ENCODE results near the gene RFPL3. TPM values are rescaled to one million over a fixed set of nuclear protein-coding genes. Genes with fewer than 3 reads are reported as not detected.

The RFPL3 gene
- total RNA-seq, 3 donors from 2014 or later = not detected

DNA sequence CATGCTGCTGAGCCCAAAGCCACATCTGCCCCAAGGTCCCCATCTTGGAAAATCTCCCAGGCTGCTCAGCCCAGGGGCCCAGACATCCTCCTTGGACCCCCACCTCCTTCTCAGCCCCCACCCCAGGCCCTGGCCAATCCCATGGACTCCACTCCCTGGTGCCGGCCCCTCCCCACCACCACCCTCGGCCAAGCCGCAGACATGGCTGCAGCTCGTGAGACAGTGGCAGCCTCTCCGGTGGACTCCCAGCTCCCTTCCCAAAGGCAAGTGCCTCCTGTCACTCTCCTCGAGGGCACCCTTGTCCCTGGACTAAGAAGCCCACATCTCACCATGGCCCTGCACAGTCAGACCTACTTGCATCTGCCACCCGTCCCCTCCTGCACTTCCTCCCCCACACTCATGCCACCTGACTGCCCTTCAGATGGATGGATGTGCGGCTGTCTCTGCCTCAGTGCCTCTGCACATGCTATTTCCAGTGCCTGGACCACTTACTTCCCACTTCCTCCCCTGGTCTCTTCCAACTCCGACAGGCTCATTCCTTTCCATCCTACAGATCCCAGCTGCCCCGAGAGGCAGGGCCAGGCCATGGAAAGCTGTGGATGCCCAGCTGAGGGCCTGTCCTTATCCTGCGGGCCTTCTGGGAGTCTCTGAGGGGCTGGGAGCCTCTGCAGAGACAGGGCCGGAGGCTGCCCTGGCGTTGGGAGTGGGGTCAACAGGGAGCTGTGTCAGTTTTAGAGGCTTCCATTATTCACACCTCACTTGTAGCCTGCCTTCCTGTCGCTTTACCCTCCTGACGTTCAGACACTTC lies 25.5 kb upstream of the RFPL3 start:
- intact Hi-C loops (cut with DNase I, micrococcal nuclease) = no loop called here
- no peak for DNase-seq
- no peaks in the 10 kb centered on the region for H3K36me3 ChIP-seq (ENCODE audit: low read depth)
- no peaks in the 10 kb centered on the region for H3K4me1 ChIP-seq (ENCODE audit: low read depth)
- TF ChIP-seq, protein P1, sequence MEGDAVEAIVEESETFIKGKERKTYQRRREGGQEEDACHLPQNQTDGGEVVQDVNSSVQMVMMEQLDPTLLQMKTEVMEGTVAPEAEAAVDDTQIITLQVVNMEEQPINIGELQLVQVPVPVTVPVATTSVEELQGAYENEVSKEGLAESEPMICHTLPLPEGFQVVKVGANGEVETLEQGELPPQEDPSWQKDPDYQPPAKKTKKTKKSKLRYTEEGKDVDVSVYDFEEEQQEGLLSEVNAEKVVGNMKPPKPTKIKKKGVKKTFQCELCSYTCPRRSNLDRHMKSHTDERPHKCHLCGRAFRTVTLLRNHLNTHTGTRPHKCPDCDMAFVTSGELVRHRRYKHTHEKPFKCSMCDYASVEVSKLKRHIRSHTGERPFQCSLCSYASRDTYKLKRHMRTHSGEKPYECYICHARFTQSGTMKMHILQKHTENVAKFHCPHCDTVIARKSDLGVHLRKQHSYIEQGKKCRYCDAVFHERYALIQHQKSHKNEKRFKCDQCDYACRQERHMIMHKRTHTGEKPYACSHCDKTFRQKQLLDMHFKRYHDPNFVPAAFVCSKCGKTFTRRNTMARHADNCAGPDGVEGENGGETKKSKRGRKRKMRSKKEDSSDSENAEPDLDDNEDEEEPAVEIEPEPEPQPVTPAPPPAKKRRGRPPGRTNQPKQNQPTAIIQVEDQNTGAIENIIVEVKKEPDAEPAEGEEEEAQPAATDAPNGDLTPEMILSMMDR (IDR thresholded peaks at IDR 0.05) = no peak
- no peak overlapping the region for H3K4me3 ChIP-seq
- no peaks in the 10 kb centered on the region for H3K9me3 ChIP-seq
- ATAC-seq = no peak

DNA sequence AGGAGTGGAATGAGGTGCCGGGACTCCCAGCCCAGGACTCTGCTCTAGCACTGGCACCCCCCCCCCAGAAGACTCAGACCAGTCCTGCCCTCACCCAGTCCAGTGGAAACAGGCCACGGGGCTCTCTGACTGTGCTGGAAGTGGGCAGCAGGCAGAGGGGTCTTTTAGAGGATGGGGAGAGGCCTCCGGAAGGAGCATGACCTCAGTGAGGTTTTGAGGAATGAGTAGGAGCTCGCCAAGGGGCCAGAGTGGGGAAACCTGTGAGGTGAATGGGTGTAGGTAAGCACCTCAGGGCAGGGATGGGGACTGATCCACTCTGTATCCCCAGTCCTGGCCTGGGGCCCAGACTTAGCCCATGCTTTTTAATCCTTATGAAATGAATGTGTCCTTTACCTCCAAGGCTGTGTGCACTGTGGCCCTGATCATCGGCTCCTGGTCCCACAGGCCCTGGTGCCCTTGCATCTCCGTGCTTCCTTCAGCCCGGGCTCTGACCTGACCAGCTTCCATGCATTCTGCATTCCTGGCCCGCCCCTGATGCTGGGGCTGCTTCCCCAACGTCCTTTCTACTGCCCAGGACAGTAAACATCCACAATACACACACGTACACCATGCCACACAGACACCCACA lies 24.4 kb upstream of the RFPL3 start:
- intact Hi-C loops (cut with DNase I, micrococcal nuclease) = no loop called here
- no peak for ATAC-seq

DNA sequence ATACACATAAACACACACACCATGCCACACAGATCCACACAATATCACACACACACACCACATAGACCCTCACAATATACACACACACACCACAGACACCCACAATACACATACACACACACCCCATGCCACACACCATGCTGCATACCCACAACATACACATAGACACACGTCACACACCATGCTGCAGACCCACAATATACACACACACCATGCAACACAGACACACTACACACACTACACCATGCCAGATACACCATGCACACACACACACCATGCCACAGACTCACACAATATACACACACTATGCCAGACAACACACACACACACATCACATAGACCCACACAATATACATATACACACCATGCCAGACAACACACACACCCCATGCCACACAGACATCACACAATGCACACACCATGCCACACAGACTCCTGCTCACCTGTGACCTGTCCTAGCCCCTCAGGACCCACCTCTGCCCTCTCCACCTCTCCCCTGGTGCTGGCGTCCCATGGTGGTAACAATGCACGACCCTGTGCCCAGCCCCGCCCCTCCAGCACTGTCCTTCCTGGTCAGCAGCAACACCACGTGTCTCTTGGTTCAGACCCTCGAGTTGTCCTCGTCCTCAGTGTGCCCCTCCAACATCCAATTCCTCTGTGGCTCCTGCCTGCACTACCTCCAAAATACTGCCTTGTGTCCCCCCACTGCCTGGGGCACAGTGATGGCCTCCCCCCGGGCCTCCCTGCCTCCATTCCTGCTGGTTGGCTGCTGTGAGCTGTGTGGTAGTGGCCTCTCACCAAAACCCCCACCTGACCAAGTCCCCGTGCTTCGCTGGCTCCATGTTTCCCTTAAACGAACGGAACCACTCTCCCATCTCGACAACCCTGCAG lies 23.7 kb upstream of the RFPL3 start:
- TF ChIP-seq, protein P1 (IDR thresholded peaks at IDR 0.05) = no peak
- intact Hi-C loops (cut with DNase I, micrococcal nuclease) = no loop called here
- no peaks in the 10 kb centered on the region for H3K4me1 ChIP-seq (ENCODE audit: low read depth)

More for the DNA sequence above, 24.4 kb upstream of the RFPL3 start:
- H3K4me1 ChIP-seq (ENCODE audit: low read depth) = no peaks in the 10 kb centered on the region
- H3K4me3 ChIP-seq = no peak overlapping the region
- DNase-seq = no peak
- TF ChIP-seq, protein P1 (IDR thresholded peaks at IDR 0.05) = no peak
- no peaks in the 10 kb centered on the region for H3K9me3 ChIP-seq
- H3K36me3 ChIP-seq (ENCODE audit: low read depth) = no peaks in the 10 kb centered on the region

DNA sequence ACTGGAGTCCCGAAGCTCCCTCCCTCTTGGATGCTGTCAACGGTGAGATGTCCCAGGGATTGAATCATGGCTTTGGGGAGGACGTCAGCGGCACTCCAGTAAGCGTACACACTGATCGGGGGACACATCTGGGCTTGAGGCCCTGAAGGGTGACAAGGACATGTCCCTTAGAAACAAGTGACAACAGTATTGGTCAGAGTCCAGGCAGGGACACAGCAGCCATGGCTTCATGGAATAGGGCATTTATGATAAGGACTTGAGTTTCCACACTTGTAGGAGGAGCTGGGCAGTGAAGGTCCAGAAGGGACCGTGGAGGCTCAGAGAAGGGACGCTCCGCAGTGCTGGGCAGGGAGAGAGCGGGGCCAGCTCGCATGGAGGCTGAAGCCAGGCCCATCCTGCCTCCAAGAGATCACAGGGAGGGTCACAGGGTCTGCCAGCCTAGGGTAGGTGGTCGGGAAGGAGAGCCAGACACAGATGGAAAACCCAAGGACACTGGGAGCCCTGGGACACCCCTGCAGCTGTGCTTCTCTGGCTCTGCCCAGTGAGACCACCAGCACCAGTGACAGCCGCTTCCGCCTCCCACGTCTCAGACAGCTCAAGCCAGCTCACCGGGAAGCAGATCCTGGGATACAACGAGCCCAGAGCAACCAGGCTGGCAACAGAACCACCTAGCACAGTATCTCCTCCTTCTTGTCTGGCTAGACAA lies 22.9 kb upstream of the RFPL3 start:
- Histone ChIP-seq H3K4me1 (ENCODE audit: low read depth) (no peaks in the 10 kb centered on the region), H3K9me3 (no peaks in the 10 kb centered on the region), H3K4me3 (no peak overlapping the region), H3K36me3 (ENCODE audit: low read depth) (no peaks in the 10 kb centered on the region)
- intact Hi-C loops (cut with DNase I, micrococcal nuclease) = no loop called here
- TF ChIP-seq, protein P1 (IDR thresholded peaks at IDR 0.05) = no peak
- no peak for ATAC-seq
- no peak for DNase-seq

More for the DNA sequence above, 23.7 kb upstream of the RFPL3 start:
- H3K36me3 ChIP-seq (ENCODE audit: low read depth) = no peaks in the 10 kb centered on the region
- no peak for ATAC-seq
- H3K9me3 ChIP-seq = no peaks in the 10 kb centered on the region
- no peak for DNase-seq
- H3K4me3 ChIP-seq = no peak overlapping the region

DNA sequence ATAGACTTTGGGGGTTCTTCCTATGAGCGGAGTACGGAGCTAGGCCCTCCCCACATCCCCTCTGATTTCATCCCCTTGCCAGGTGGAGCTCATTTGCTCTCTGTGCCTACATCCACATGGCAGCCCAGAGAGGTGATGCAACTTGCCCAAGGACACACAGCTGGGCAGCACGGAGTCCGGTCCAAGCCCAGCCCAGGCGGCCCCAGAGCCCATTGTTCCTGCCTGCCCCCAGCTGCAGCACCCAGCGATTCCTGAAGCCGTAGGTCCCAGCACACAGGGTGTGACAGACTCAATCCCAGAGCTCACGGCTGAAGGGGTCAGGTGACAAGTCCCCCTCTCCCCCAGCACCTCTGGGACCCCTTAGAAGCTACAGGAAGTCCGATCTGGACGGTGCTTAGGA lies 22.2 kb upstream of the RFPL3 start:
- no peaks in the 10 kb centered on the region for H3K36me3 ChIP-seq (ENCODE audit: low read depth)
- TF ChIP-seq, protein P1 (IDR thresholded peaks at IDR 0.05) = no peak
- ATAC-seq = no peak
- H3K4me3 ChIP-seq = no peak overlapping the region
- intact Hi-C loops (cut with DNase I, micrococcal nuclease) = no loop called here
- no peaks in the 10 kb centered on the region for H3K9me3 ChIP-seq
- no peaks in the 10 kb centered on the region for H3K4me1 ChIP-seq (ENCODE audit: low read depth)
- DNase-seq = no peak
